Thyroid gland (tissue), 4 donors: ENCODE results near the gene AP2B1.

Experiments used
- POLR2A ChIP-seq, 2 donors: fragments of 450-650 bp; IDR thresholded peaks; one replicate each; pipeline ENCODE4 v1.6.1; 2017; ENCODE audit warnings: antibody characterized with exemption in 2 of 2, mild to moderate bottlenecking in 2 of 2, moderate library complexity in 1 of 2
- TF ChIP-seq, protein P1 (sequence below), 6 experiments: fragments of 200-600 bp in 3 of 6; fragments of 450-650 bp in 3 of 6; sonication (generic) in 3 of 6; IDR thresholded peaks; one replicate each; pipeline ENCODE4 v1.5.1; 2016 to 2019; ENCODE audit warnings: antibody characterized with exemption in 6 of 6, mild to moderate bottlenecking in 2 of 6, inconsistent platforms in 1 of 6, moderate library complexity in 1 of 6

DNA sequence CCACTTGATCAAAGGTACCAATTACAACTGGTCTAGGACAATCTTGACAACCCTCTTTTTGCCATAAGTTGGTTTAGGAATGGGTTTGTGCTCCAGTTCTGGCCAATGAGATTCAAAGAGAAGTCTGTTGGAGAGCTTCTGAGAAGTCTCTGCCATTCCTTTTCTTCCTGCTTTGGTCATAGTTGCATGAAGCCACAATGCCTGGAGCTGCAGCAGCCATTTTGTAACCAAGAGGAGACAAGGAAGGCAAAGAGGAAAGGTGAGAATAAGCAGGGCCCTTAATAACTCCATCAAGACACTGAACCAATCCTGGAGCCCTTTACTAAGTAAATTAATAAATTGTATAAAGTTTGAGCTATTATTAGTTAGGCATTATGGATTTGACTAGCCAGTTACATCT is 170.1 kb downstream of the AP2B1 start:
- TF ChIP-seq POLR2A (IDR thresholded peaks at IDR 0.05), result no peak
- TF ChIP-seq, protein P1, sequence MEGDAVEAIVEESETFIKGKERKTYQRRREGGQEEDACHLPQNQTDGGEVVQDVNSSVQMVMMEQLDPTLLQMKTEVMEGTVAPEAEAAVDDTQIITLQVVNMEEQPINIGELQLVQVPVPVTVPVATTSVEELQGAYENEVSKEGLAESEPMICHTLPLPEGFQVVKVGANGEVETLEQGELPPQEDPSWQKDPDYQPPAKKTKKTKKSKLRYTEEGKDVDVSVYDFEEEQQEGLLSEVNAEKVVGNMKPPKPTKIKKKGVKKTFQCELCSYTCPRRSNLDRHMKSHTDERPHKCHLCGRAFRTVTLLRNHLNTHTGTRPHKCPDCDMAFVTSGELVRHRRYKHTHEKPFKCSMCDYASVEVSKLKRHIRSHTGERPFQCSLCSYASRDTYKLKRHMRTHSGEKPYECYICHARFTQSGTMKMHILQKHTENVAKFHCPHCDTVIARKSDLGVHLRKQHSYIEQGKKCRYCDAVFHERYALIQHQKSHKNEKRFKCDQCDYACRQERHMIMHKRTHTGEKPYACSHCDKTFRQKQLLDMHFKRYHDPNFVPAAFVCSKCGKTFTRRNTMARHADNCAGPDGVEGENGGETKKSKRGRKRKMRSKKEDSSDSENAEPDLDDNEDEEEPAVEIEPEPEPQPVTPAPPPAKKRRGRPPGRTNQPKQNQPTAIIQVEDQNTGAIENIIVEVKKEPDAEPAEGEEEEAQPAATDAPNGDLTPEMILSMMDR (IDR thresholded peaks at IDR 0.05), result no peak
